SK-N-SH (cell line): ENCODE data around the gene IWS1. TPM values are rescaled to one million over a fixed set of nuclear protein-coding genes. Genes with fewer than 3 reads are reported as not detected.

ENCODE experiments used
- CTCF ChIA-PET: fragments of 300-600, 350-600 bp; formaldehyde crosslinking; extraction: SDS; loops from one replicate; lab custom pipeline; 2021; lab: Yijun Ruan, JAX
- POLR2A ChIA-PET: fragments of 350-600 bp; sonication (Branson Sonifier 250); formaldehyde crosslinking; extraction: SDS; loops from one replicate; lab custom pipeline; 2020; ENCODE audit warnings: antibody characterized with exemption, inconsistent platforms; lab: Yijun Ruan, JAX
- DNase-seq: peaks from one replicate; pipeline ENCODE4 v3.0.0; 2012
- H2AFZ ChIP-seq: fragments of 200-600 bp; sonication (generic); 2 replicates; pipeline ENCODE4 v1.8.1; 2016; ENCODE audit warnings: antibody characterized with exemption, mild to moderate bottlenecking, low read depth
- H3F3A ChIP-seq: fragments of 200-600 bp; sonication (generic); replicated peaks from 2 replicates; pipeline ENCODE3; 2016; ENCODE audit warnings: antibody characterized with exemption, mild to moderate bottlenecking; ENCODE audit not compliant: insufficient read depth
- H3K27ac ChIP-seq, 2 experiments: fragments of 200-500 bp in 1 of 2; fragments of 200-600 bp in 1 of 2; sonication (Bioruptor generic) in 1 of 2; sonication (generic), shearing (Covaris generic) in 1 of 2; 2 replicates each; pipeline versions ENCODE4 v1.5.1 to v1.6.1; 2014 to 2016; ENCODE audit warnings: low read depth in 2 of 2, inconsistent platforms in 1 of 2, low read length in 1 of 2, mild to moderate bottlenecking in 1 of 2, mixed read lengths in 1 of 2
- H3K27me3 ChIP-seq: fragments of 200-600 bp; sonication (generic), shearing (Covaris generic); 2 replicates; pipeline ENCODE4 v1.6.1; 2016; ENCODE audit warnings: mixed run types; ENCODE audit not compliant: insufficient read depth
- H3K36me3 ChIP-seq, 2 experiments: fragments of 200-500 bp in 1 of 2; fragments of 200-600 bp in 1 of 2; sonication (Bioruptor generic) in 1 of 2; sonication (generic) in 1 of 2; replicated peaks in 1 of 2; 2 replicates each; pipeline versions ENCODE3 to v1.5.1; 2014 to 2016; ENCODE audit warnings: low read length in 1 of 2, mild to moderate bottlenecking in 1 of 2; ENCODE audit not compliant: insufficient read depth in 2 of 2, control insufficient read depth in 1 of 2
- H3K4me1 ChIP-seq, 2 experiments: fragments of 200-500 bp in 1 of 2; fragments of 200-600 bp in 1 of 2; sonication (Bioruptor generic) in 1 of 2; sonication (generic), shearing (Covaris generic) in 1 of 2; 2 replicates each; pipeline versions ENCODE4 v1.5.1 to v1.6.1; 2014 to 2016; ENCODE audit warnings: low read depth in 1 of 2, low read length in 1 of 2, mixed run types in 1 of 2; ENCODE audit not compliant: insufficient read depth in 2 of 2, control insufficient read depth in 1 of 2
- H3K4me2 ChIP-seq: fragments of 200-600 bp; sonication (generic), shearing (Covaris generic); 2 replicates; pipeline ENCODE4 v1.6.1; 2017; ENCODE audit warnings: mixed run types
- H3K4me3 ChIP-seq, 2 experiments: fragments of 200-500 bp in 1 of 2; fragments of 200-600 bp in 1 of 2; sonication (Bioruptor generic) in 1 of 2; sonication (generic), shearing (Covaris generic) in 1 of 2; 2 replicates each; pipeline versions ENCODE4 v1.5.1 to v1.8.1; 2014 to 2016; ENCODE audit warnings: low read depth in 2 of 2, inconsistent platforms in 1 of 2, low read length in 1 of 2, mild to moderate bottlenecking in 1 of 2, mixed read lengths in 1 of 2, moderate library complexity in 1 of 2
- H3K79me2 ChIP-seq: fragments of 200-600 bp; sonication (generic); 2 replicates; pipeline ENCODE4 v1.8.1; 2017; ENCODE audit warnings: mild to moderate bottlenecking; ENCODE audit not compliant: insufficient read depth
- H3K9ac ChIP-seq: fragments of 200-600 bp; sonication (generic); 2 replicates; pipeline ENCODE4 v1.6.1; 2017; ENCODE audit warnings: mixed run types
- H3K9me2 ChIP-seq: fragments of 200-600 bp; sonication (generic); 2 replicates; pipeline ENCODE4 v1.6.1; 2017; ENCODE audit warnings: mixed run types
- H3K9me3 ChIP-seq: fragments of 200-600 bp; sonication (generic); 2 replicates; pipeline ENCODE4 v1.6.1; 2017; ENCODE audit warnings: mixed run types, mild to moderate bottlenecking, moderate library complexity
- H4K20me1 ChIP-seq: fragments of 200-600 bp; sonication (generic); 2 replicates; pipeline ENCODE4 v1.6.1; 2017; ENCODE audit warnings: mild to moderate bottlenecking, mixed run types; ENCODE audit not compliant: insufficient read depth
- GATA2 ChIP-seq: sonication (generic); formaldehyde crosslinking; IDR thresholded peaks from 2 replicates; pipeline ENCODE4 v1.5.0; 2020; ENCODE audit warnings: mild to moderate bottlenecking, missing genetic modification reagents
- MEF2A ChIP-seq: IDR thresholded peaks from 2 replicates; pipeline ENCODE4 v1.4.0; 2012; ENCODE audit warnings: low read depth, borderline replicate concordance
- NRF1 ChIP-seq: IDR thresholded peaks from 2 replicates; pipeline ENCODE4 v1.6.1; 2012; ENCODE audit warnings: low read depth, mild to moderate bottlenecking, low read length
- PBX3 ChIP-seq: IDR thresholded peaks from 2 replicates; pipeline ENCODE4; 2012
- REST ChIP-seq: IDR thresholded peaks from 2 replicates; pipeline ENCODE4 v1.6.1; 2012; ENCODE audit warnings: mild to moderate bottlenecking, low read depth, low read length, moderate library complexity
- TEAD4 ChIP-seq: IDR thresholded peaks from 2 replicates; pipeline ENCODE4 v1.4.0; 2012; ENCODE audit warnings: mild to moderate bottlenecking, borderline replicate concordance; ENCODE audit not compliant: insufficient read depth
- ZBTB33 ChIP-seq: IDR thresholded peaks from 2 replicates; pipeline ENCODE4 v1.4.0; 2012; ENCODE audit warnings: low read depth, borderline replicate concordance
- WGBS: methylation state at CpG from one replicate; pipeline ENCODE4 v1.1.6; 2017; ENCODE audit warnings: low lambda C conversion rate; 5-methylcytosine and 5-hydroxymethylcytosine counted together
- polyA plus RNA-seq, 3 experiments: library from polyadenylated mRNA; depleted of rRNA; stranded (reverse); fragments of >200 nt; gene quantifications; 2 replicates each; pipeline ENCODE4 v1.2.3, GENCODE V29; 2012

The IWS1 gene
- polyA plus RNA-seq, 1 of the 3 experiments (the other 2 are of a cell fraction): 24.6 TPM

- no peak overlapping the region for H3K4me2 ChIP-seq
- CTCF ChIA-PET: interaction anchor here (0.9 kb wide), 1 partner anchor 75 kb away, joined by 3 read pairs; no protein-coding TSS in a partner anchor
Measured at GRCh38 chr2:127516041-127516762, 10.1 kb downstream of the IWS1 start.

DNA sequence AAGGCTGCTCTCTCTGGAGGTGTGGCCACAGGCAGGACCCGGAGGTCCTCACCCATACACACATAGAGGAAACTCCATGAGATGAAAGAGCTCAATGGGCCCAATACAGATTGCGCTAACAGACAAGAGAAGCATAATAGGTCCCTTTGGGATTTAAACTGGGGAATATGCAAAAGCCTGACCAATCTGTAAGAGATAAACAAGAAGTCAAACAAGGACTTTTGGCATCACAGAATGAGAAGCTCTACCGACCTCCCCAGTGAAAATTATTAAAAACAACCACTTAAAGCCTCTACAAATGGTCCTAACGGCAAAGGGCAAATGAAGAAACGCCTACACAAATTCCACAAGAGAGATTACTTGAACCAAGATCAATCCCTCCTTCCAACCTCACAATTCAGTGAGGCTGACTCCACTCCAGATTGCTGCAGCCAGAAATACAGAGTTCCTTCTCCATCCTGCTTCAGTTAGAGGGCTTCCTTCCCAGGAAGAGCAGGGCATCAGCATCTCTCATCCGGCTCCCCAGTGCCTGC is 10.8 kb downstream of the IWS1 start:
- Histone ChIP-seq H3K4me3 (no peak overlapping the region), H3K9me3 (no peaks in the 10 kb centered on the region), H3K9ac (no peak overlapping the region), H3F3A (peaks cover 17% of the 10 kb centered on the region), H3K27me3 (no peaks in the 10 kb centered on the region), H3K4me2 (no peak overlapping the region), H3K4me1 (peaks cover 2 to 16% of the 10 kb centered on the region in 2 experiments; a peak in 2 of 4 replicates), H2AFZ (no peak overlapping the region), H3K27ac (no peak overlapping the region), H3K9me2 (no peaks in the 10 kb centered on the region), H4K20me1 (peaks cover 50% of the 10 kb centered on the region), H3K36me3 (peaks cover 44 to 50% of the 10 kb centered on the region in 2 experiments), H3K79me2 (peaks cover 100% of the 10 kb centered on the region)
- DNase-seq: no peak
- ChIA-PET CTCF (interaction anchor here (0.9 kb wide), 1 partner anchor 76 kb away, joined by 3 read pairs; no protein-coding TSS in a partner anchor), POLR2A (interaction anchor here (1.3 kb wide), 1 partner anchor 11 kb away, joined by 5 read pairs; the partner anchor contains the start of gene IWS1)
- TF ChIP-seq GATA2 (no peak), REST (no peak), MEF2A (no peak), PBX3 (no peak), TEAD4 (no peak), NRF1 (no peak)
- 92% methylated on average over 6 of the region's 6 CpGs for WGBS

More at GRCh38 chr2:127516041-127516762, 10.1 kb downstream of the IWS1 start:
- Histone ChIP-seq H4K20me1 (peaks cover 46% of the 10 kb centered on the region), H2AFZ (no peak overlapping the region), H3K36me3 (peaks cover 41 to 54% of the 10 kb centered on the region in 2 experiments), H3K27me3 (no peaks in the 10 kb centered on the region), H3K9me2 (no peaks in the 10 kb centered on the region), H3K4me3 (no peak overlapping the region), H3K79me2 (peaks cover 100% of the 10 kb centered on the region)
- POLR2A ChIA-PET: no interaction called here
- DNase-seq: no peak
- over 99% methylated on average over 14 of the region's 14 CpGs for WGBS
- TF ChIP-seq ZBTB33: no peak
- TF ChIP-seq, all 33 proteins: peak for 0
- Histone ChIP-seq H3K27ac (no peak overlapping the region), H3K9ac (no peak overlapping the region), H3F3A (peaks cover 11% of the 10 kb centered on the region), H3K4me1 (peaks cover 2 to 16% of the 10 kb centered on the region in 2 experiments; a peak in 2 of 4 replicates), H3K9me3 (no peaks in the 10 kb centered on the region)
